Loucy (cell line): ENCODE measurements around the gene FAM124A.

Source experiments
- H2AFZ ChIP-seq: fragments of 200-600 bp; sonication (generic); 2 replicates; pipeline ENCODE4 v1.6.0; 2016; ENCODE audit warnings: antibody characterized with exemption, mild to moderate bottlenecking, low read length, moderate library complexity
- H3F3A ChIP-seq: fragments of 200-600 bp; 2 replicates; pipeline ENCODE4 v1.6.0; 2016; ENCODE audit warnings: antibody characterized with exemption, low read depth, mild to moderate bottlenecking
- H3K27me3 ChIP-seq: fragments of 200-600 bp; sonication (generic); 2 replicates; pipeline ENCODE4 v1.6.1; 2014; ENCODE audit warnings: low read length, mild to moderate bottlenecking; ENCODE audit not compliant: insufficient read depth, poor library complexity, severe bottlenecking
- H3K36me3 ChIP-seq: fragments of 200-600 bp; sonication (generic); 2 replicates; pipeline ENCODE4 v1.6.1; 2016; ENCODE audit warnings: low read length; ENCODE audit not compliant: insufficient read depth
- H3K4me1 ChIP-seq: fragments of 200-600 bp; sonication (generic); 2 replicates; pipeline ENCODE4 v1.5.1; 2014; ENCODE audit warnings: low read length, mild to moderate bottlenecking; ENCODE audit not compliant: insufficient read depth, poor library complexity, severe bottlenecking
- H3K4me2 ChIP-seq: fragments of 200-600 bp; sonication (generic); 2 replicates; pipeline ENCODE4 v1.6.0; 2014; ENCODE audit warnings: antibody characterized with exemption, low read length, low read depth, mild to moderate bottlenecking; ENCODE audit not compliant: poor library complexity, severe bottlenecking
- H3K4me3 ChIP-seq: fragments of 200-600 bp; sonication (generic); 2 replicates; pipeline ENCODE4 v1.5.1; 2014; ENCODE audit warnings: low read length, mild to moderate bottlenecking, mixed read lengths; ENCODE audit not compliant: poor library complexity, severe bottlenecking
- H3K79me2 ChIP-seq: fragments of 200-600 bp; sonication (generic); 2 replicates; pipeline ENCODE4 v1.6.1; 2014; ENCODE audit warnings: low read length; ENCODE audit not compliant: insufficient read depth
- H3K9ac ChIP-seq: fragments of 200-600 bp; sonication (generic); 2 replicates; pipeline ENCODE4 v1.6.0; 2014; ENCODE audit warnings: mild to moderate bottlenecking, low read depth, low read length, moderate library complexity; ENCODE audit not compliant: poor library complexity, severe bottlenecking
- H3K9me2 ChIP-seq: fragments of 200-600 bp; sonication (generic); replicated peaks from 2 replicates; pipeline ENCODE4 v1.6.1; 2016; ENCODE audit warnings: low read depth, low read length, mixed read lengths
- H3K9me3 ChIP-seq: fragments of 200-600 bp; sonication (generic); 2 replicates; pipeline ENCODE4 v1.6.1; 2014; ENCODE audit warnings: mild to moderate bottlenecking, antibody characterized with exemption, low read length, low read depth; ENCODE audit not compliant: insufficient read depth
- H4K20me1 ChIP-seq: fragments of 200-600 bp; sonication (generic); 2 replicates; pipeline ENCODE4 v1.6.0; 2014; ENCODE audit warnings: antibody characterized with exemption, low read length, mild to moderate bottlenecking; ENCODE audit not compliant: insufficient read depth, poor library complexity, severe bottlenecking
- CTCF ChIP-seq: fragments of 200-600 bp; sonication (generic); conservative IDR thresholded peaks from 2 replicates; pipeline ENCODE4 v1.5.1; 2014; ENCODE audit warnings: mild to moderate bottlenecking, antibody characterized with exemption, low read length
- EZH2phosphoT487 ChIP-seq: fragments of 200-600 bp; IDR thresholded peaks from 2 replicates; pipeline ENCODE4 v1.6.1; 2018; ENCODE audit warnings: antibody characterized with exemption, mild to moderate bottlenecking, moderate library complexity, borderline replicate concordance

Gene FAM124A

DNA sequence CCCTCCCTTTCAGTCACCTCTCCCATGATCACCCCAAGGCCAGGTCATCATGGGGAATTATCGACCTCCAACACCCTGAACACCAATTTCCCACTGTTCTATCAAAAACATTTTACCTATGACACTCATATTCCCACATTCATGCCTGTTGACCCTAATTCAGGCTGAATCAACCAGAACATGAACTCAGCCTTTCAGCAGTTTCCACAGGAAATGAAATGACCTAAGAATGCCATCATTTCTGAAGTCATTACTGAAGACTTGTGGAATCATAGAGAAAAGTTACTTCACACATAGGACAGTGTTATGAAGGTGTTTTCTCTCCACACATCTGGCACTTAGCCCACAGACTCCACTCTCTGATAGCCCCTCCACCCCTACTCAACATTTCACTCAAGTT is 29.9 kb upstream of the FAM124A start:
- Histone ChIP-seq H3K9me2 (no peaks in the 10 kb centered on the region), H3K36me3 (no peaks in the 10 kb centered on the region), H3K27me3 (peaks cover 23% of the 10 kb centered on the region), H4K20me1 (no peaks in the 10 kb centered on the region), H3K4me3 (no peak overlapping the region), H2AFZ (no peak overlapping the region), H3K4me2 (no peak overlapping the region), H3K79me2 (no peaks in the 10 kb centered on the region), H3K9ac (no peak overlapping the region), H3K9me3 (no peaks in the 10 kb centered on the region), H3K4me1 (no peaks in the 10 kb centered on the region), H3F3A (no peaks in the 10 kb centered on the region)
- TF ChIP-seq EZH2phosphoT487 (no peak), CTCF (no peak)

DNA sequence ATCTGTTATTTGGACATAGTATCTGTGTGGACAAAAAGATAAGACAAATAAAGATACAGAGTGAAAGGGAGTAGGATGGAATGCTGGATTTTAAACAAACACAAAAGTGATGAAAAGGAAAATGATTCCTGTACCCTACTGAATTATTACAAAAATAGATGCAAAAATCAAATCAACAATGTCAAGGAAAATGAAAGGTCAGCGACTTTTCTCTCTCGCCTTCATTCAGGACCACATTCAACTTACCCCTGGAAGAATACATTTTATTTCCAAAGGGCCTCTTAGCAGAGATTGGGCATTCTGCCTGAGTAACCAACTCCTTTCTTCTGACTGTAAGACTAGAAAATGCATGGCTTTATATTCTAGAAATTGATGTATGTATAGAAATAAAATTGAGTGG is 28.8 kb upstream of the FAM124A start:
- no peak overlapping the region for H3K4me3 ChIP-seq
- no peaks in the 10 kb centered on the region for H4K20me1 ChIP-seq
- H3K9me2 ChIP-seq = no peaks in the 10 kb centered on the region
- H3K4me2 ChIP-seq = no peak overlapping the region
- H2AFZ ChIP-seq = no peak overlapping the region
- no peaks in the 10 kb centered on the region for H3K9me3 ChIP-seq
- no peak for TF ChIP-seq EZH2phosphoT487
- no peak for TF ChIP-seq CTCF
- no peaks in the 10 kb centered on the region for H3K79me2 ChIP-seq
- H3K27me3 ChIP-seq = peaks cover 23% of the 10 kb centered on the region
- H3F3A ChIP-seq = no peaks in the 10 kb centered on the region
- H3K36me3 ChIP-seq = no peaks in the 10 kb centered on the region
- H3K4me1 ChIP-seq = no peaks in the 10 kb centered on the region
- no peak overlapping the region for H3K9ac ChIP-seq

GRCh38 chr13:51194942-51195341 is 27.3 kb upstream of the FAM124A start:
- Histone ChIP-seq H3K36me3 (no peaks in the 10 kb centered on the region), H3F3A (no peaks in the 10 kb centered on the region), H4K20me1 (no peaks in the 10 kb centered on the region), H3K9me3 (no peaks in the 10 kb centered on the region), H3K4me3 (no peak overlapping the region), H3K9ac (no peak overlapping the region), H2AFZ (no peak overlapping the region), H3K27me3 (peaks cover 23% of the 10 kb centered on the region), H3K9me2 (no peaks in the 10 kb centered on the region), H3K79me2 (no peaks in the 10 kb centered on the region), H3K4me1 (no peaks in the 10 kb centered on the region), H3K4me2 (no peak overlapping the region)
- TF ChIP-seq CTCF (no peak), EZH2phosphoT487 (no peak)
